Activated CD4-positive, alpha-beta T cell treated with anti-CD3 and anti-CD28 coated beads, Interleukin-2, amount 50 U/mL, for 16 hours (primary cell): ENCODE data around the gene MID1.

Source experiments
- DNase-seq: peaks from one replicate; pipeline ENCODE4 v3.0.0-alpha.2; 2020

The MID1 gene

DNA sequence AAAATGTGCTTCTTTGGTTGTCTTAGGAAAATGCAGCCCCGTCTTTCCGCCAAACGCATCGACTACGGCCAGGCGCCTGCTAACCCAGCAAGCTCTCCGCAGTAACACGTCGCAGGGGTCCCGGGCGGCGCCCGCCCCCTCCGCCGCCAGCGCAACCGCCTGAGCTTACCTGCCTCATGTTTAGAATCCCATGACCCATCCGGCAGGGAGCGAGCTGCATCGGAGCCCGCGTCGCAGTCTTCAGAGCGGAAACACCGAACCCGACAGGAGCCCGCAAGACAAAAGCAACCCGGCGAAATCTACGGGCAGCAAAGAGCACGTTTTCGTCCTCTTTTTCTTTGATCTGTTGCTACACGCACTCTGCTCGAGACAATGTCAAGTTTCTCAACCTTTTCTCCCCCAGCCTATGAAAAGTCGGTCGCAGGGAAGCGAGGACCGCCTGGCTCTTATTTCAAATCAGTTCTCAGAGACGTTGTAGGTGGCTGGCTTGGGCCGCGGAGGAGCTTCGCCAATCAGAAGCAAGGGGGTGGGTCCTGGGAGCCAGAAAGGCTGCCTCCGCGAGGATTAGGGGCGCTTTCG, at the start of gene MID1:
Gene MID1, minus strand, starts transcription at position 465 of the 579 bp plus-strand sequence. CDS start 53,038 bp downstream, outside the sequence.
- no peak for DNase-seq

DNA sequence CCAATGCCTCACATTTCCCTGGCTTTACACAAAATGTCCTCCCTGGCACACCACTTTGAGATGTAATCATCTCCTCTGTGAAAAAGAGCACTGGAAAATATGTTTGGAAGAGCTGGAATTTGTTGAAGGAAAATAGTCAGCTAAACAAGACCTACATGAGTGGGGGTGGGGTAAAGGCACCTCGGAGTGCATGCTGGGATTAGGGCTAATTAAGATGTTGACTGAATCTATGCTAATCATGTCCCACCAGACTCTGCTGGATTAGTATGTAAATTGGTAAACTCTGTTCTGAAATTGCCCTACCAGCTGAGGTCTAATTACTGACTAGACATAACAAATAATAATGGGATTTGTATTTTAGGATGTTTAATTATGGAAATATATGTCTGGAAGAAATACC, 46.8 kb upstream of the MID1 start:
- no peak for DNase-seq

DNA sequence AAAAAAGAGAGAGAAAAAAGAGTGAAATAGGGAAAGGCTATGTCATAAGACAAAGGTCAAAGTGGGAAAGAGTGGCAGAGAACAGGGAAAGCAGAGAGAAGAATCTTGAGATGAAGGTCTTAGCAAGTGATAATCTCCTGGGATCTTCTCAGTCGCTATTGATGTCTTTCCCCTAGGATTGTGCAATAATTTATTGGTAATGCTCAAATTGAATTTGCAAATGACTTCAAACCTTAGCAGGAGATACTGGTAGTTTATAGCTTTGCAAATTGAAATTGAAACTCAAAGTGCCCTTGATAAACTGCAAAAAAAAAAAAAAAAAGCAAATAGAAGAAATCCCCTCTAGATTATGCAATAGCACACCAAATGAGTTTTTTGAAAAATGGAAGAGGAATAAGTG, 45.7 kb upstream of the MID1 start:
- DNase-seq: no peak

DNA sequence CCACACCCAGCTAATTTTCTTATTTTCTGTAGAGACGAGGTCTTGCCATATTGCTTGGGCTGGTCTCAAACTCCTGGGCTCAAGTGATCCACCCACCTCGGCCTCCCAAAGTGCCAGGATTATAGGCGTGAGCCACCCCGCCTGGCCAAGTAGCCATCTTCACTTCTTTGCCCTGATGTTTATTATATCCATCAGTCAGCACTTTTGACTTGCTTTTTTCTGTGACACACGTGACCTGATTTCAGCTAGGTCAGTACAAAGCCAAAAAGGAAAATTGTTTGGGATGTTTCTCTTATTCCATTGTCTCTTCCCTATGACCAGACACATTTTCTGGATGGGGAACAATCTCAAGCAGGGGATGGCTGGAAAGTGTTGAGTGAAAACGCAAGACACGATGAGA, 45.3 kb upstream of the MID1 start:
- DNase-seq: no peak

DNA sequence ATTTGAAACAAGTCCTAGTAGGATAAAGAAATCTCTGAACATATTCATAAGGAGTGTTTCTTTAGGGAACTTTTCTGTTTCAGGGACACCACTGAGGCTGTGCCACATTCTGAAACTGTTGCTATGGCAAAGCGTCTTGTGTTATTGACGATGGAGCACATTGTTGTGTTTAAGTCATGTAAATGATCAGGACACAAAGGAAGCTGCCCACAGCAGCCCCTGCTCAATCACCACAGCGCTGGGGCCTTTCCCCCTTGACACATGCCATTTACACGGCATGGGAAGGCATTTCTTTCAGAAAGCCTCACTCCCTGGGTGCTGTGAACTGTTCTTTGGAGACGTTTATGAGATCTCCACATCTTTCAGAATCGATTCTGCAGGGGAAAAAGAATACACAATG, 39.8 kb upstream of the MID1 start:
- no peak for DNase-seq

DNA sequence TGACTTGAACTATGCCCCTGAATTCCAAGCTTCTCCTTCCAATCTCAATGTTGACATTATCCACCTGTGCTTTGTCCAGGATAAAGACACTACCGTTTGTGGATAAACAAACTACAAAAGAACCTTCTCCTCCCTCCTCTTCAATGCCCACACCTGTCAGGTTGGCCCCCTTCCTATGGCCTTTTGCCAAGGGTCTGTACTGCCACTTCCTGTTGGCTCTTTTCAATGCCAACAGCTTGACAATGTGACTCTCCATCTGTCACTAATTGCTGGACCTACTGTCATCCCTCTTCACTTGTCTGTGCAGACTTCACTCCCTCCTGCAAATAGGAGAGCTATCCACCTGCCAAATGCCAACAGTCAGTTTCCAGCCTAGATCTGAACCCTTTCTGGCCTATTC, 35.8 kb upstream of the MID1 start:
- no peak for DNase-seq

GRCh38 chrX:10654960-10655359, 34.6 kb upstream of the MID1 start:
- DNase-seq: no peak

DNA sequence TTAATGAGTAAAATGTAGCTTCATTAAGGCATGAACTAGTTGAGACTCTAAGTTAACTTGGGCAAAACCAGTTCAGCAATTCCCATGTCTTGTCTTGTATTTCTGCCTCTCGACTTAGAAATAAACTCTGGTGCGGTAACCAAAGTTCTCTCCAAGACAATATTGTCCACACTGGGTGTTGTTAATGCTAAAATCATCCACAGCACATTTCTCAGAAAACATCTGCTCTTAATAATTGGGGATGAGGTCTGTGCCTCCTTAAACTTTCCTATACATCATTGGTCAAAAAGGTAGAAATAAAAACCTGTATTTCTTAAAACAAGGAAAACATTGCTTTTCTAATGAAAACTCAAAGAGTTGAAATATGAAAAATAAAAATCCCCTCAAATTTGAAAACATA, 32.9 kb upstream of the MID1 start:
- no peak for DNase-seq

- no peak for DNase-seq
These were observed 28.9 kb upstream of the MID1 start for GRCh38 chrX:10649265-10649664.

- DNase-seq: no peak
These were observed 28.2 kb upstream of the MID1 start for GRCh38 chrX:10648614-10649013.

GRCh38 chrX:10636851-10637250, 16.5 kb upstream of the MID1 start:
- no peak for DNase-seq

DNA sequence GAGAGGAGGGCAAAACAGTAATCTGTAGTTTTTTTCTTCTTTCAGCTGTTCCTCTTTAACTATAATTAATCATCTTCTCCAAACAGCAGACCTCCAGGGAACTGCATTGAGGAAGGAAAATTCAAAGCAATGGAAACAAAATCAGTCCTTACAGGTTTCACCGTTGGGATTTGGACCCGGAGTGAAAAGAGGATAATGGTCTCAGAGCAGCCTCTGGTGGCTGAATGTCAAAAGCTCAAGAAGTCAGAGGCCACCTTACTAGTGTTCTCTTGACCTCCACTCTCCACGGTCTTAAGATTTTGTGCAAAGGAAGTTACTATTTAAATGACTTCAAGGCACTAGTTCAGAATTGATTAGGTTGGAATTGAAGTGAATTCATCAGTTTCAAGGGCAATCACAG, 16.0 kb upstream of the MID1 start:
- no peak for DNase-seq

DNA sequence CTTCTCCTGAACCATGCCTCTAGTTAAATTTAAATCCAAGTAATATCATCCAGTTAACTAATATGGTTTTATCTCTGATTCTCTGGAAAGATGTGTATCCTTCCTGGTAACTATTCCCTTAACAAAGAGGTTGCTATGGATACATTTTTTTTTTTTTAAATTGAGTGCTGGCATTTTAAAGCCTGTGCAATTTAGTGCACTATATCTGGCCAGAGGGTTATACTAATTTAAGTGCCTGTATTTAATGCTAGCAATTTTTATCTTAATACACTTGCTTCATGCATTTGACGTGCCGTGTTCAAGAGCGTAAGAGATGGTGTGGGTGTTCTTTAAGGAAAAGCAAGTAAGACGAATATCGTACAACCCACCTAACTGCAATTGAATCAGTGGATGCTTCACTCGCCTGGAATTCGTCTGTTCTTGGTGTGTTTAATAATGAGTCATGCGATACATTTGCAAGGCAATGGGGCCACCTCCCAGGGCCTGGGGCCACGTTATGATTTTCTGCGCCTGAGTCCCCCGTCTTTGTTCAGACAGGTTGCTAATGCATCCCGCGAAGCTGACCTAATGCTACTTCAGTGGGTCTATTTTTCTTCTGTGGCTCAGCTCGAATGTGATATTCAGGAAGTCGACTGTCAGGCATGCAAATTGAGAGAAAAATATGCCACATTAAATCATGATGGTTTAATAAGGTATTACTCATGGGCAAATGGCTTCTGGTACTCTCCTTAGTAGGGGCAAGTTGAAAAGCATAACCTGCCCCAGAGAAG, 14.2 kb upstream of the MID1 start:
- DNase-seq: no peak

DNA sequence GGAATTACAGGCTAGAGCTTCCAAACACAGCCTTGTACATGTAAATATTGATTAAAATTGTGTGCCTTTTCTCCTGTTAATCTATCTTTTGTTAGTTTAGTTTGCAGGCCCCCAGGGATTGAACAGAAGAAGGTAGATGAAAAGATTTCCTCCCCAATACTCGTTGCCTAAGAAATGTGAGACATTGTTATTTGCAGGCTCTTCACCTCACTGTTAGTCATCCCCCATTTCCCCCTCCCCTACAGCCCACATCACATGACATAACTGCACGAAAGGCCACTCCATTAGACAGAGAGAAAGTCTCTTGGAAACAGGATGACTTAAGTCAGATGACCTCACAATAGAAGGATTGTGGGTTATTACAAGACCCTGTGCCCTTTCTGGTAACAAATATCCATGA, 13.3 kb upstream of the MID1 start:
- no peak for DNase-seq

DNA sequence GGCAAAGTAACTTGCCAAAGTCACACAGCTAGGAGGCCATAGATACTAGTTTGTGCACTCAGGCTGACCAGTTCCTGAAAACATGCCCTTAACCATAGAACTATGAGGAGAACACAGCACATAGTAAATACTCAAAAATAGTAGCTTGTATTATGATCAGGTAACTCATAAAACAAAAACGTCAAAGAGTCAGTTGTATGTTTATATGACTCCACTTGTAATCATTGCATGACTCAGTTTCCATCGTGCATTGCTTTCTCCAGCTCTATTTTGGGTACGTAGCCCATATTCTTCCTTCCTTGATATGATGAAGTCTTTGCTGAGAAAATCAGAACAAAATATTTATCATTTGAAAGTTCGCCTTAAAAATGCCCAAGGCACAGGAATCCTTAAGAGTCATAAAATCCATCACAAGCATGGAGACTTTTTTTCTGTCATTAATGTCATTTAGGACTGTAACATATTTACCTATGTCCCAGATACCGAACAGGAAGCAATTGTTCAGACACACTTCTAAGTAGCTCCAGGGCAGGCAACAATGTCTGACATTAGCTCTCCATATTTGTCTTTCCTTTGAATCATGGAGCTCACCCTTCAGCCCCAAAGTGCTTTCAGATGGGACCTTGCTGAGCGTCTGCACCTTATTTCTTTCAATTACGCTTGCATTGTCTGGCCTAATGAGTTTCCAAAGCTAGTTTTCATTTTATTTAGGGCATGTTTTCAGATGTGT, 11.2 kb upstream of the MID1 start:
- DNase-seq: no peak

GRCh38 chrX:10630320-10630719, 9.9 kb upstream of the MID1 start:
- DNase-seq: no peak

- DNase-seq: no peak
These were observed 9.5 kb upstream of the MID1 start for GRCh38 chrX:10629905-10630304.

GRCh38 chrX:10628906-10629305, 8.5 kb upstream of the MID1 start:
- no peak for DNase-seq

DNA sequence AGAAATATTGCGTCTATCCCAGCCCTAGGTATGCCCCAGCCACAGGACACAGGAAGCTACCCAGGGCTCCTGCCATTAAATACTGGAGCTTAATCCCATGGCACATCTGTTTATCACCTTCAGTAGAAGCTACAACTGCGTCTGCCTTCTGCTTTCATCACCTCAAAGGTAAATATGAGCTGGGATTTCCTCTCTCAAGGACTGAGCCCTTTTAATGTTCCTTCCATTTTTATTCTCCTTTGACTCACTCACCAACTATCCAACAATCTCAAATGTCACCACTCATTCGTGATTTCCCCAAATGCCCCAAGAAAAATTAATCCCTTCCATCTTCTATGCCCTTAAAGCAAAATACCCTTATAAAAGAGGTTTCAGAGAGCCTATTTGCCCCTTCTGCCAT, 1.8 kb upstream of the MID1 start:
- DNase-seq: no peak

- no peak for DNase-seq
These were observed 849 bp downstream of the MID1 start for GRCh38 chrX:10619425-10620046.

DNA sequence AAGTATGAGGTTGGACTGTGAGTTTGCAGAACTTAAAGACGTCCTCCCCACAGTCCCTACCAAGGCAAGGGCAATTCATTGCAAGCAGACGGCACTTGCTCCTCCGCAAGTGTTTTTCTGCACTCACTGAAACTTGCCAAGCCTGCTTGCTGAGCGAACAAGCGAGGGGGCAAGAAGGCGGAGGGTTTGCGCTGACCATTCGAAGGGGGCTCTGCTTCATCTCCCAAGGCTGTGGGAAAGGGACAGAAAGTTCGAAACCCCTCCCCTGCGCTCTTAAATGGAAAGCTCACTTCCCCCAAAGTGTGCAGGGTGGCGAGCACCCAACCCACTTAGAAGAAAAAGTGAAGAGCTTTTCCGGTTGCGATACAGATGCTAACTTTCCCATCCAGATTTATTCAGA, 1.4 kb downstream of the MID1 start:
- no peak for DNase-seq

DNA sequence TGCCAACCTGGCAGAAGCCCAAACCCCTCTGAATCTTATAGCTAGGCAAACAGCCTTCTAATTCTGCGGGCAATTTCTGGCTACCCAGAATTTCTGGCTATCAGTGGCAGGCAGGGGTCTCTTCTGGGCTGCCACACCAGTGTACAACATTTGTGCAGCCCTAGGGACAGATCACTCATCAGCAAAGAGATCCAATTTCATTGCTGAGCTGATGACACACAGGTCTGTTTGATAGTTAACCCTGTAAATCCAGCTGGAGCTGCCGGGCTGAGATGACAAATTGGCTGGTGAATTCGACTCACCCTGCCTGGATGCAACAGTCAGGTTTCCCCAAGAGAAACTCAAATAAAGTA, 2.4 kb downstream of the MID1 start:
- no peak for DNase-seq

DNA sequence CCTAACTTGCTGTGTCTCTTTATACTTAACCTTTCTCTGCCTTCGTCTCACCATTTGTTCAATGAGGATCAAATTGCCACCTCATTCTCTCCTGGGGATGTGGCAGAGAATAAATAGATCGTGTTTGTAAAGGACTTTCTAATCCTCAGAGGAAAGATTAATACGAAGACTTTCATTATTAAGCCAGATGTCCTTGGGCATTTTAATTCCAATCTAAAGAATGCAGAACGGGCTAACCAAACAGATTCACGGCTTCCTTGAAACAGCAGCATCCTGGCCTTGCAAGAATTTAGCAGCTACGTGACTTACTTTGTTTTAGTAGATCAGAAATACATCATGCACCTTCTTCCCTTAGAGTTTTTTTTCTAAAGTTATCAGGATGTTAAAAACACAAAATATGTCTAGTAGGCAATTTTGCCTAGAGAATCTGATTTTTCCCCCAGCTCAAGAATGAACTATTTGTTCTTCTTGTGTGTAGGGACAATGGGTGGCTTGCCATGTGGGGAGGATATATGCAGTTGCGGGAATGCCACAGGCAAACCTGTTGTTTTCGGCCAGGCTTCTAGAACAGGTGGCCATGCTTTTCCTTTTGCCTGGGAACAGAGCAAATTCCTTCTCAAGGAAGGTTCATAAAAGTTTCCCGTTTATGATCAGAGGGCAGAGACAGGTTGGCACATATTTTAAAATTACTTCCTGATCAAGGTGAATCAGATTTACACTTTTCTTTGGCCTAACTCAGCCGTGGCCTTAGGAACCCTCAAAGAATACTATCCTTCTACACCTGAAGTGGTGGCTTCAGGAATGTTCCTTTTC, 3.0 kb downstream of the MID1 start:
- no peak for DNase-seq
